Cardiac fibroblast (primary cell): ENCODE measurements around the gene HAAO.

Experiments
- DNase-seq, 2 donors: peaks; one replicate each; pipeline versions ENCODE4 v3.0.0 to v3.0.0-alpha.2; 2010; ENCODE audit warnings: low read depth in 2 of 2
- H3K4me3 ChIP-seq, 2 donors: replicated peaks in 1 of 2; 1 replicate in 1 of 2; 2 replicates in 1 of 2; pipeline ENCODE4 v1.5.1; 2011; ENCODE audit warnings: low read depth in 2 of 2, low read length in 2 of 2, mild to moderate bottlenecking in 2 of 2, moderate library complexity in 1 of 2
- CTCF ChIP-seq: IDR thresholded peaks from one replicate; pipeline ENCODE4 v1.5.1; 2011; ENCODE audit warnings: low read depth, mild to moderate bottlenecking, low read length, inconsistent platforms

HAAO gene

GRCh38 chr2:42764096-42764495, 28.3 kb downstream of the HAAO start, which contains the start of gene OXER1:
Gene OXER1, minus strand, starts transcription at chr2:42764135. Its CDS starts 73 bp downstream, at chr2:42764062.
- H3K4me3 ChIP-seq = no peak within 1 kb of the TSS
- no peak for TF ChIP-seq CTCF
- DNase-seq = no peak

GRCh38 chr2:42762823-42763804, 29.3 kb downstream of the HAAO start:
- DNase-seq = no peak
- no peak overlapping the region for H3K4me3 ChIP-seq
- TF ChIP-seq CTCF = no peak

GRCh38 chr2:42762155-42762554, 30.2 kb downstream of the HAAO start:
- TF ChIP-seq CTCF = no peak
- no peak overlapping the region for H3K4me3 ChIP-seq
- no peak for DNase-seq

GRCh38 chr2:42761554-42761953, 30.8 kb downstream of the HAAO start:
- H3K4me3 ChIP-seq = no peak overlapping the region
- DNase-seq = no peak
- TF ChIP-seq CTCF = no peak

GRCh38 chr2:42758751-42759150, 33.6 kb downstream of the HAAO start:
- no peak for DNase-seq
- H3K4me3 ChIP-seq = no peak overlapping the region
- TF ChIP-seq CTCF = no peak

- H3K4me3 ChIP-seq = no peak overlapping the region
- no peak for TF ChIP-seq CTCF
These were observed 34.2 kb downstream of the HAAO start for GRCh38 chr2:42757981-42758740.

More at GRCh38 chr2:42757981-42758740, 34.2 kb downstream of the HAAO start:
- DNase-seq = no peak
